GM13977 (cell line): ENCODE data around the gene OR51B2.

ENCODE experiments used
- DNase-seq: peaks from one replicate; pipeline ENCODE4 v3.0.0; 2012; ENCODE audit warnings: low spot score
- in situ Hi-C: fragments of 300-500 bp; cut with MboI; formaldehyde crosslinking; loops from one replicate; pipeline ENCODE4 v1.12.0; 2022; ENCODE audit warnings: low sequenced_read_pairs, low pct_unique_long_range_greater_than_20kb, mixed read lengths, inconsistent platforms; ENCODE audit not compliant: unreplicated experiment
- TF ChIP-seq, protein P1 (sequence below): IDR thresholded peaks from 2 replicates; pipeline ENCODE4 v1.5.1; 2012; ENCODE audit warnings: mild to moderate bottlenecking, control low read depth; ENCODE audit not compliant: insufficient read depth; ENCODE audit errors: extremely low read depth, missing control alignments

The OR51B2 gene

DNA sequence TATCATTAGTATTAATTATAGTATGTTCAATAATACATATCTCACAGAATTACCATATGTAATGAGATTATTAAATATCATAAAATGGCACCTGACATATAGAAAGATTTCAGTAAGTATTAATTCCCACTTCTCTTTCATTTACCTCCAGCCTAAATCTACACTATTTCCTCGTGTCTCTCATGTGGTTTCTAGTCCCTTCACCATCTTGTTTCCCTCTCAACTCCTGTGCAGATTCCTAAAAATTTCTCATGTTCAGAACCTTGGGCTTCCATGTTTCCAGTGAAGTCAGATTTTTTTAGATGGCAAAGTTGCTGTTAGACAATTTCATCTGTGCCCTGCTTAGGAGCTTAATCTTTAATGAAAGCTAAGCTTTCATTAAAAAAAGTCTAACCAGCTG is 40.2 kb downstream of the OR51B2 start:
- in situ Hi-C loops, result no loop called here

DNA sequence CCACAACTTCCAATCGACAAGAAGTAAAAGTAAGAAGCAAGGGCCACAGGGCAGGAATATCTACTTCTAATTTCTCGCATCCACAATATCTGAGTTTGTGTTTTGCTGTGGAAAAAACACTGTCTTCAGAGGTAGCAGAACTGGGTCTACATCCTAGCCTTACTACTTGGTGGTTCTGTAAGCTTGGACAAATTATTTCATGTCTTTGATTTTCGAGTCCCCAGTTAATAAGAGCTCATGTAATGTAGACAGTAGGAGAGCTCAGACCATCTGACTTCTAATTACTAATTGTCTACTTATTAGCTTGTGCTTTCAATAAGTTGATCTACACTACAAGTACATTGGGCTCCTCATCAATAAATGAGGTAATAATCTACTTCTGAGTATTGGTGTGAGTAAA is 41.0 kb downstream of the OR51B2 start:
- in situ Hi-C loops, result no loop called here
- no peak for DNase-seq
- TF ChIP-seq, protein P1, sequence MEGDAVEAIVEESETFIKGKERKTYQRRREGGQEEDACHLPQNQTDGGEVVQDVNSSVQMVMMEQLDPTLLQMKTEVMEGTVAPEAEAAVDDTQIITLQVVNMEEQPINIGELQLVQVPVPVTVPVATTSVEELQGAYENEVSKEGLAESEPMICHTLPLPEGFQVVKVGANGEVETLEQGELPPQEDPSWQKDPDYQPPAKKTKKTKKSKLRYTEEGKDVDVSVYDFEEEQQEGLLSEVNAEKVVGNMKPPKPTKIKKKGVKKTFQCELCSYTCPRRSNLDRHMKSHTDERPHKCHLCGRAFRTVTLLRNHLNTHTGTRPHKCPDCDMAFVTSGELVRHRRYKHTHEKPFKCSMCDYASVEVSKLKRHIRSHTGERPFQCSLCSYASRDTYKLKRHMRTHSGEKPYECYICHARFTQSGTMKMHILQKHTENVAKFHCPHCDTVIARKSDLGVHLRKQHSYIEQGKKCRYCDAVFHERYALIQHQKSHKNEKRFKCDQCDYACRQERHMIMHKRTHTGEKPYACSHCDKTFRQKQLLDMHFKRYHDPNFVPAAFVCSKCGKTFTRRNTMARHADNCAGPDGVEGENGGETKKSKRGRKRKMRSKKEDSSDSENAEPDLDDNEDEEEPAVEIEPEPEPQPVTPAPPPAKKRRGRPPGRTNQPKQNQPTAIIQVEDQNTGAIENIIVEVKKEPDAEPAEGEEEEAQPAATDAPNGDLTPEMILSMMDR, result no peak

More for the DNA sequence above, 40.2 kb downstream of the OR51B2 start:
- no peak for DNase-seq
- TF ChIP-seq, protein P1, result no peak

DNA sequence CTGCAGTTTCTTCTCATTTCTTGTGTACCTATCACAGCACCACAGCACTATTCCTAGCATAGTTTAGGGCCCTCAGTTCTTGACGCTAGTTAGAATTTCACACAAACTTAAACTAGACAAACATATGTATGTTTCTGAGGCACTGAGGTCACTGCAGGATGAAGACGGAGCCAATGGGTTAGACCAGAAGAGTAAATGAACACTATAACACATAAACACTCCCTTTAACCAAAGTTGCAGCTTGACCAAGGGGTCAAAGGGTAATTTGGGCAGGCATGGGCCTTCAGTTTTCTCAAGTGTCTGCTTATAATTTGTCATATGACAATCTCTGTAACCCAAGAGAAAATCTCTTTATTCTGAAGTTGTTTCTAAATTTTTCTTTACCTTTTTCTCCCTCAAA is 41.5 kb downstream of the OR51B2 start:
- DNase-seq, result no peak
- in situ Hi-C loops, result no loop called here
- TF ChIP-seq, protein P1, result no peak

DNA sequence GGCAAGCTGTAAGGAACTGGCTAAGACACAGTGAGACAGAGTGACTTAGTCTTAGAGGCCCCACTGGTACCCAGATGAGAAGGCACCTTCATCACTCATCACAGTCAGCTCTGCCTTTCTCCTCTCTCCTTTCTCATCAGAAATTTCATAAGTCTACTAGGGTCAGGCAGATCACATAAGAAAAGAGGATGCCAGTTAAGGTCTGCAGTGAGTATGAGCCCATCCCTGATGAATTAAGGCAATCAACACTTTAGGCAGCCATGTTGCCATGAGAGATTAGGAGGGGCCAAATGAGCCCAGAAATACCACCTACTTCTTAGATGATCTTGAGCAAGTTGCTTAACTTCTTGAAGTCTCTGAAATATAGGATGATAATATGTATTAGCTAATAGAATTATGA is 42.5 kb downstream of the OR51B2 start:
- in situ Hi-C loops, result no loop called here
- no peak for DNase-seq
- TF ChIP-seq, protein P1, result no peak

DNA sequence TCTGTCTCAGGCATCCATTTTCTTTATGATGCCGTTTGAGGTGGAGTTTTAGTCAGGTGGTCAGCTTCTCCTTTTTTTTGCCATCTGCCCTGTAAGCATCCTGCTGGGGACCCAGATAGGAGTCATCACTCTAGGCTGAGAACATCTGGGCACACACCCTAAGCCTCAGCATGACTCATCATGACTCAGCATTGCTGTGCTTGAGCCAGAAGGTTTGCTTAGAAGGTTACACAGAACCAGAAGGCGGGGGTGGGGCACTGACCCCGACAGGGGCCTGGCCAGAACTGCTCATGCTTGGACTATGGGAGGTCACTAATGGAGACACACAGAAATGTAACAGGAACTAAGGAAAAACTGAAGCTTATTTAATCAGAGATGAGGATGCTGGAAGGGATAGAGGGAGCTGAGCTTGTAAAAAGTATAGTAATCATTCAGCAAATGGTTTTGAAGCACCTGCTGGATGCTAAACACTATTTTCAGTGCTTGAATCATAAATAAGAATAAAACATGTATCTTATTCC is 43.5 kb downstream of the OR51B2 start:
- in situ Hi-C loops, result no loop called here
- TF ChIP-seq, protein P1, result no peak
- peak; percentile 51 for DNase-seq

DNA sequence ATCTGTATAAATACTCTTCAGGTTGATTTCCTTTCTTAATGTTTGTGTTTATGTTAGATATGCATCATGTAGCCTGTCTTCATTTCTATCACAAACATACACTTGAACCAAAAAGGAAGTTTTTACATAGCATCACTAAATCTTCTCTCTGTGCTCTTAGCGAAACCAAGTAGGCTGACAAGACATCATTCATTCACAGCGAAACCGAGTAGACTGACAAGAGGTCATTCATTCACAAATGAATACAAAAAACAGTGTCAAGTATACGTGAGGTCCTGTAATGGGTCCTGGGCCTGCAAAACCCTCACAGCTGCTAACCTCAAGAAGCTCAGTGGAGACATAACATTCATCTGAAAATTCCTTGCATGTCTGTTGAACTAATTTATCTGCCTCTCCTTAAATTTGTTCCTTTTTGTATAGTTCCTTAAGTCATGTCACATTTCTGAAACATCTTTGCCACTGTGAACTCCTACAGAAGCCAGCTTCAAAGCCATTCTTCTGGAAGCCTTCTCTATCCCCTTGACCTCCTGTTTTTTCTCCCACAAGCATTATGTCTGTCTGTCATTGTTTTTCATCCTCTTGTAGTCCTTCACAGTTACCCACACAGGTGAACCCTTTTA is 44.5 kb downstream of the OR51B2 start:
- TF ChIP-seq, protein P1, result no peak
- in situ Hi-C loops, result no loop called here
- DNase-seq, result no peak
